AG10803 (cell line): ENCODE results near the gene HOXB3.

ENCODE experiments used
- DNase-seq: peaks from one replicate; pipeline ENCODE4 v3.0.0; 2010; ENCODE audit warnings: low read depth
- H3K4me3 ChIP-seq: 2 replicates; pipeline ENCODE4 v1.5.1; 2011; ENCODE audit warnings: mild to moderate bottlenecking, low read length, control low read depth
- CTCF ChIP-seq: conservative IDR thresholded peaks from 2 replicates; pipeline ENCODE4 v1.5.1; 2011; ENCODE audit warnings: mild to moderate bottlenecking, low read length, control low read depth, inconsistent platforms

The HOXB3 gene

GRCh38 chr17:48545539-48545938 lies 44.5 kb downstream of the HOXB3 start:
- TF ChIP-seq CTCF, result no peak
- no peak for DNase-seq
- no peak overlapping the region for H3K4me3 ChIP-seq

GRCh38 chr17:48545022-48545375 lies 45.0 kb downstream of the HOXB3 start, which contains the start of gene HOXB2:
HOXB2 (minus strand) TSS chr17:48545109; CDS start chr17:48544911, 198 bp downstream.
- no peak for TF ChIP-seq CTCF
- peak within 1 kb of the TSS; percentile 93 for H3K4me3 ChIP-seq
- peak; percentile 62 for DNase-seq

- H3K4me3 ChIP-seq, result peak overlapping the region; percentile 93
- peak; percentile 94 for DNase-seq
- no peak for TF ChIP-seq CTCF
Measured at GRCh38 chr17:48544349-48545021, 45.6 kb downstream of the HOXB3 start.

GRCh38 chr17:48543854-48544348 lies 46.1 kb downstream of the HOXB3 start:
- H3K4me3 ChIP-seq, result peak overlapping the region; percentile 93
- no peak for TF ChIP-seq CTCF
- DNase-seq, result no peak

- peak overlapping the region; percentile 93 for H3K4me3 ChIP-seq
- TF ChIP-seq CTCF, result no peak
- DNase-seq, result no peak
Measured at GRCh38 chr17:48543107-48543853, 46.8 kb downstream of the HOXB3 start.

GRCh38 chr17:48542698-48543106 lies 47.3 kb downstream of the HOXB3 start:
- DNase-seq, result no peak
- H3K4me3 ChIP-seq, result peak overlapping the region; percentile 93

More at GRCh38 chr17:48542698-48543106, 47.3 kb downstream of the HOXB3 start:
- TF ChIP-seq CTCF, result no peak
